Measurements from ENCODE around the gene IRS2.

DNA sequence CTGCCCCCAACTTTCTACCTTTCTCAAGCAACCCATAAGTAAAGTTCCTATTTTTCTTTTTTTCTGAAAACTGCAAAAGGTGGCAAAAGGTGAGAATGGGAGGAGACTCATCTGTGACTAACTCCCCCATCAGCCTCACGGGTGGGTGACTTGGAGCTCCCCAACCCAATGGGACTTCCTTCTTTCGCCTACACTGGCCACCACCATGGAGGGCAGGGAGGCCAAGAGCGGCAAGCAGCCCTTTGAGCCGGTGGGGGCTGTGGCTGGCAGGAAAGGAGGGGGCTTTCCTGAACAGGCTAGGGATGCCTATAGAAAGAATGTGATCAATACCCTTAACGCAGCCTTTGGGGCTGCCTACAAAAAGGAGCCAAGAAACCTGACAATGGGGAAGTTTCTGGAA lies 16.5 kb downstream of the IRS2 start:
- TF ChIP-seq, protein P1, sequence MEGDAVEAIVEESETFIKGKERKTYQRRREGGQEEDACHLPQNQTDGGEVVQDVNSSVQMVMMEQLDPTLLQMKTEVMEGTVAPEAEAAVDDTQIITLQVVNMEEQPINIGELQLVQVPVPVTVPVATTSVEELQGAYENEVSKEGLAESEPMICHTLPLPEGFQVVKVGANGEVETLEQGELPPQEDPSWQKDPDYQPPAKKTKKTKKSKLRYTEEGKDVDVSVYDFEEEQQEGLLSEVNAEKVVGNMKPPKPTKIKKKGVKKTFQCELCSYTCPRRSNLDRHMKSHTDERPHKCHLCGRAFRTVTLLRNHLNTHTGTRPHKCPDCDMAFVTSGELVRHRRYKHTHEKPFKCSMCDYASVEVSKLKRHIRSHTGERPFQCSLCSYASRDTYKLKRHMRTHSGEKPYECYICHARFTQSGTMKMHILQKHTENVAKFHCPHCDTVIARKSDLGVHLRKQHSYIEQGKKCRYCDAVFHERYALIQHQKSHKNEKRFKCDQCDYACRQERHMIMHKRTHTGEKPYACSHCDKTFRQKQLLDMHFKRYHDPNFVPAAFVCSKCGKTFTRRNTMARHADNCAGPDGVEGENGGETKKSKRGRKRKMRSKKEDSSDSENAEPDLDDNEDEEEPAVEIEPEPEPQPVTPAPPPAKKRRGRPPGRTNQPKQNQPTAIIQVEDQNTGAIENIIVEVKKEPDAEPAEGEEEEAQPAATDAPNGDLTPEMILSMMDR (IDR thresholded peaks at IDR 0.05): no peak
- no peak for TF ChIP-seq POLR2AphosphoS5 (IDR thresholded peaks at IDR 0.05; ENCODE audit: low read depth, low read length)
